T-cell (primary cell): ENCODE data around the gene NPDC1. TPM values are rescaled to one million over a fixed set of nuclear protein-coding genes. Genes with fewer than 3 reads are reported as not detected.

Experiments
- ATAC-seq, 4 experiments: fragments of 200-7000 bp in 3 of 4; fragments of 150-1000 bp in 1 of 4; cut with Tn5 transposase; replicated peaks in 1 of 4; 1 replicate in 3 of 4; 2 replicates in 1 of 4; pipeline ENCODE4 v1.10.0; 2021; ENCODE audit warnings: moderate library complexity in 3 of 4, mild to moderate bottlenecking in 2 of 4, moderate number of reproducible peaks in 1 of 4
- CTCF ChIA-PET, 2 donors: fragments of 300-600 bp; sonication (Branson Sonifier 250); formaldehyde crosslinking; loops; one replicate each; lab custom pipeline; 2022; ENCODE audit warnings: antibody characterized with exemption in 2 of 2; lab: Charles Lee
- POLR2A ChIA-PET, 2 donors: fragments of 300-600 bp; sonication (Branson Sonifier 250); formaldehyde crosslinking; loops; one replicate each; lab custom pipeline; 2022; ENCODE audit warnings: antibody characterized with exemption in 2 of 2; lab: Charles Lee
- DNase-seq, 35 experiments: peaks; one replicate each; pipeline versions ENCODE4 v3.0.0 to v3.0.0-alpha.2; 2013 to 2023
- H3K27ac ChIP-seq: one replicate; pipeline ENCODE4 v1.5.1; 2013; ENCODE audit warnings: low read length
- H3K27me3 ChIP-seq, 2 experiments: replicated peaks in 1 of 2; 1 replicate in 1 of 2; 2 replicates in 1 of 2; pipeline versions ENCODE4 v1.6.1 to v1.7.0; 2013; ENCODE audit warnings: low read length in 1 of 2, mixed read lengths in 1 of 2; ENCODE audit not compliant: control insufficient read depth in 2 of 2, insufficient read depth in 2 of 2; ENCODE audit errors: extremely low read depth in 1 of 2
- H3K36me3 ChIP-seq, 2 donors: 1 replicate in 1 of 2; 2 replicates in 1 of 2; pipeline versions ENCODE4 v1.6.1 to v1.7.0; 2013; ENCODE audit warnings: low read length in 1 of 2; ENCODE audit not compliant: control insufficient read depth in 2 of 2, insufficient read depth in 1 of 2; ENCODE audit errors: extremely low read depth in 1 of 2
- H3K4me1 ChIP-seq, 2 experiments: 1 replicate in 1 of 2; 2 replicates in 1 of 2; pipeline versions ENCODE4 v1.6.1 to v1.7.0; 2013; ENCODE audit warnings: low read length in 2 of 2, mixed read lengths in 1 of 2; ENCODE audit not compliant: insufficient read depth in 2 of 2, control insufficient read depth in 1 of 2; ENCODE audit errors: extremely low read depth in 1 of 2
- H3K4me3 ChIP-seq, 2 donors: 1 replicate in 1 of 2; 2 replicates in 1 of 2; pipeline versions ENCODE4 v1.5.1 to v1.7.0; 2013; ENCODE audit warnings: mild to moderate bottlenecking in 2 of 2, low read length in 1 of 2, moderate library complexity in 1 of 2; ENCODE audit not compliant: control insufficient read depth in 1 of 2; ENCODE audit errors: extremely low read depth in 1 of 2
- H3K9me3 ChIP-seq: 2 replicates; pipeline ENCODE4 v1.7.0; 2013
- H3K27ac Mint-ChIP-seq, 2 donors: one replicate each; pipeline ENCODE4 v1.8.0; 2020 to 2021; ENCODE audit warnings: mild to moderate bottlenecking in 2 of 2, mixed read lengths in 2 of 2
- H3K27me3 Mint-ChIP-seq, 2 donors: one replicate each; pipeline ENCODE4 v1.8.0; 2021 to 2022; ENCODE audit warnings: mixed read lengths in 2 of 2
- H3K36me3 Mint-ChIP-seq: one replicate; pipeline ENCODE4 v1.8.0; 2021; ENCODE audit warnings: mixed read lengths
- H3K4me1 Mint-ChIP-seq, 3 donors: one replicate each; pipeline ENCODE4 v1.8.0; 2020 to 2022; ENCODE audit warnings: mixed read lengths in 3 of 3, mild to moderate bottlenecking in 1 of 3
- H3K4me3 Mint-ChIP-seq, 3 donors: one replicate each; pipeline ENCODE4 v1.8.0; 2020 to 2022; ENCODE audit warnings: mild to moderate bottlenecking in 3 of 3, mixed read lengths in 3 of 3, moderate library complexity in 3 of 3
- H3K9me3 Mint-ChIP-seq, 3 donors: one replicate each; pipeline ENCODE4 v1.8.0; 2020 to 2022; ENCODE audit warnings: mixed read lengths in 3 of 3
- WGBS: methylation state at CpG from one replicate; pipeline ENCODE4 v1.1.5; 2013; ENCODE audit warnings: missing lambda C conversion rate; ENCODE audit not compliant: insufficient coverage; 5-methylcytosine and 5-hydroxymethylcytosine counted together
- total RNA-seq, 35 experiments: library from RNA in 6 of 35; stranded (reverse) in 6 of 35; fragments of 120-200 nt in 1 of 35; gene quantifications; one replicate each; pipeline versions ENCODE4 v1.2.1 to v1.2.4 and lab custom pipeline; 2013 to 2026

NPDC1 gene
- total RNA-seq, 5 donors from 2014 or later (not counting 1 experiment from before 2014, with no cell fraction given), result 32.4 to 76.7 (median 57.0) TPM

GRCh38 chr9:137020771-137021567 is 25.0 kb downstream of the NPDC1 start:
- ChIA-PET POLR2A (no interaction called here), CTCF (no interaction called here)
- Histone ChIP-seq H3K27ac (no peak overlapping the region), H3K36me3 (peaks cover 6 to 30% of the 10 kb centered on the region in 2 donors), H3K4me3 (no peak overlapping the region), H3K9me3 (no peaks in the 10 kb centered on the region), H3K27me3 (no peaks in the 10 kb centered on the region), H3K4me1 (peaks cover 0 to 26% of the 10 kb centered on the region in 2 experiments)
- no peaks in the 10 kb centered on the region for H3K27me3 Mint-ChIP-seq
- peaks cover 0 to 9% (median 3%) of the 10 kb centered on the region in 3 donors for H3K4me1 Mint-ChIP-seq
- no peak overlapping the region for H3K4me3 Mint-ChIP-seq
- H3K36me3 Mint-ChIP-seq, result peaks cover 6% of the 10 kb centered on the region
- H3K9me3 Mint-ChIP-seq, result no peaks in the 10 kb centered on the region
- 96% methylated on average over 29 of the region's 32 CpGs for WGBS
- no peak overlapping the region for H3K27ac Mint-ChIP-seq
- ATAC-seq (no peak), DNase-seq (no peak)

DNA sequence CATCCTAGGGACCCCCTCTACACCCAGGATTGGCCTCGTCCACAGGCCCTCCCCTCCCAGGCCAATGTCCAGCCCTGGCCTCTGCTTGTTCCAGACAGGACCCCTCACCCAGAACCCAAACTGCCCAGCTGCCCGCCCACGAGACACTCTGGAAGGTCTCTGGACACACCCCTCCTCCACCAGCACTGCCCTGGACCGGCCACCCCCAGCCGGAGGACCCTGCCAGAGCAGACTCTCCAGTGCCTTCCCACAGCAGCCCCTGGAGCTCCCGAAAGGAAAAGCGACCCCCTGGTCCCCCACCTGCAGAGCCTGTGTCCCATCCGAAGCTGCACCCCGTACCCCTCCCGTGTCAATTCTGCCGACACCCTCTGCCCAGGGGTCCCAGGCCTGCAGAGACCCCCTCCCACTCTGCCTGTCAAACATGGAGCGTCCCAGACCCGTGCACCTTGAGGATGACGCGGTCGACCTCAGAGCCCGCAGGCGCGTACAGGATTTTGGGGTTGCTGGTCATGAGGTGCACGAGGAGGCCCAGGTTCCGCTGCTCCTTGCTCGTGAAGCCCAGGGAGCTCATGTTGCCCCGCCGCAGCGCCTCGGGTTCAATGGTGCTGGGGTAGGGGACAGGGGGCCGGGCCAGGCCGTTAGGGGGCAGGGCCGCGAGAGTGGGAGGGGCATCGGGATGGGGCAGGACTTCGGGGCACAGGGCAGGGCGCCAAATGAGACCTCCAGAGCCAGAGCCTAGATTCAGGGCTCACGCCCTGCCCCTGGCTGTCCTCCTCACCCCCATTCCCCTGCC is 25.9 kb downstream of the NPDC1 start:
- DNase-seq (no peak), ATAC-seq (no peak)
- ChIA-PET POLR2A (interaction anchor here in 1 of 2 donors (0.7 kb wide), 1 partner anchor 11 kb away, joined by 3 read pairs; no protein-coding TSS in a partner anchor), CTCF (interaction anchor here in 1 of 2 donors (0.6 kb wide), 1 partner anchor 532 kb away, joined by 6 read pairs; no protein-coding TSS in a partner anchor)
- no peak overlapping the region for H3K4me3 ChIP-seq
- peaks cover 0 to 17% of the 10 kb centered on the region in 2 experiments for H3K4me1 ChIP-seq
- H3K27ac ChIP-seq, result no peak overlapping the region
- no peaks in the 10 kb centered on the region for H3K27me3 Mint-ChIP-seq
- no peaks in the 10 kb centered on the region for H3K9me3 ChIP-seq
- H3K36me3 ChIP-seq, result peaks cover 6 to 37% of the 10 kb centered on the region in 2 donors
- no peaks in the 10 kb centered on the region for H3K27me3 ChIP-seq
- peaks cover 8% of the 10 kb centered on the region for H3K36me3 Mint-ChIP-seq
- 96% methylated on average over 23 of the region's 34 CpGs for WGBS
- no peak overlapping the region for H3K4me3 Mint-ChIP-seq
- no peaks in the 10 kb centered on the region for H3K9me3 Mint-ChIP-seq
- no peak overlapping the region for H3K27ac Mint-ChIP-seq
- H3K4me1 Mint-ChIP-seq, result peaks cover 0 to 7% (median 0%) of the 10 kb centered on the region in 3 donors

DNA sequence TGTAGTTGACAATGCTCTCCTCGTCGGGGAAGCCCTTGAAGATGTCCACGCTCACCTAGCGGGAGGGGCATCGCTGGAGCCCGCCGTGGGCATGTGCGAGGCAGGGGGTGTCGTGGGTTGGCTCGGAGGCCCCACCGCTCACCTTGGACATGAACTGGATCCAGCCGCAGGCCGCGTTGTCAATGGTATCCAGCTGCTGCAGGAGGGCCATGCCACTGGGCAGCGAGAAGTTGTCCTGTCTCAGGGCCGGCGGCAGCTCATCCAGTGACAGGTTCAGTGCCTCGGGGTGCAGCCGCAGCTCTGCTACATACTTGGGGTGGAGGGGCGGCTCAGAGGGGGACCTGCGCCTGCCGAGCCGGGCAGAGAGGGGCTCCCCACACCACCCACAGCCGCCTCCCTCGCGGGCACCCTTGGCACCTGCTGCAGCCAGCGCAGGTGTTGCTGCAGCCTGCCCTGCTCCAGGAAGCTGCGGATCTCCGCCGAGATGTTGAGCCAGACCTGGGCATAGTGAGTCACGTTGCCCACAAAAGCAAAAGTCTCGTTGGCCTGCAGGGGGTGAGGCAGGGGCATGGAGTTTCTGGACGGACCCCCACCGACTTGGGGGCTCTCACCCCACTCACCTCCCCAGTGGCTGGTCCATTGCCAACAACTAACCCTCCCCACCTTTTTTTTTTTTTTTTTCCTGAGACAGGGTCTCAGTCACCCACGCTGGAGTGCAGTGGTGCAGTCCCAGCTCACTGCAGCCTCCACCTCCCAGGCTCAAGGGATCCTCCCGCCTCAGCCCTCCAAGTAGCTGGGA is 27.0 kb downstream of the NPDC1 start:
- no peak overlapping the region for H3K4me3 ChIP-seq
- peaks cover 6 to 48% of the 10 kb centered on the region in 2 donors for H3K36me3 ChIP-seq
- no peak overlapping the region for H3K27ac ChIP-seq
- H3K27me3 ChIP-seq, result no peaks in the 10 kb centered on the region
- no peaks in the 10 kb centered on the region for H3K9me3 ChIP-seq
- ATAC-seq (no peak), DNase-seq (no peak)
- Mint-ChIP-seq H3K36me3 (peaks cover 8% of the 10 kb centered on the region), H3K4me3 (no peak overlapping the region), H3K9me3 (no peaks in the 10 kb centered on the region), H3K27ac (no peak overlapping the region), H3K4me1 (peaks cover 0 to 4% (median 0%) of the 10 kb centered on the region in 3 donors), H3K27me3 (no peaks in the 10 kb centered on the region)
- WGBS, result 94% methylated on average over 21 of the region's 36 CpGs
- peaks cover 0 to 9% of the 10 kb centered on the region in 2 experiments for H3K4me1 ChIP-seq
- ChIA-PET CTCF (no interaction called here), POLR2A (interaction anchor here in 1 of 2 donors (0.7 kb wide), 1 partner anchor 12 kb away, joined by 3 read pairs; no protein-coding TSS in a partner anchor)

DNA sequence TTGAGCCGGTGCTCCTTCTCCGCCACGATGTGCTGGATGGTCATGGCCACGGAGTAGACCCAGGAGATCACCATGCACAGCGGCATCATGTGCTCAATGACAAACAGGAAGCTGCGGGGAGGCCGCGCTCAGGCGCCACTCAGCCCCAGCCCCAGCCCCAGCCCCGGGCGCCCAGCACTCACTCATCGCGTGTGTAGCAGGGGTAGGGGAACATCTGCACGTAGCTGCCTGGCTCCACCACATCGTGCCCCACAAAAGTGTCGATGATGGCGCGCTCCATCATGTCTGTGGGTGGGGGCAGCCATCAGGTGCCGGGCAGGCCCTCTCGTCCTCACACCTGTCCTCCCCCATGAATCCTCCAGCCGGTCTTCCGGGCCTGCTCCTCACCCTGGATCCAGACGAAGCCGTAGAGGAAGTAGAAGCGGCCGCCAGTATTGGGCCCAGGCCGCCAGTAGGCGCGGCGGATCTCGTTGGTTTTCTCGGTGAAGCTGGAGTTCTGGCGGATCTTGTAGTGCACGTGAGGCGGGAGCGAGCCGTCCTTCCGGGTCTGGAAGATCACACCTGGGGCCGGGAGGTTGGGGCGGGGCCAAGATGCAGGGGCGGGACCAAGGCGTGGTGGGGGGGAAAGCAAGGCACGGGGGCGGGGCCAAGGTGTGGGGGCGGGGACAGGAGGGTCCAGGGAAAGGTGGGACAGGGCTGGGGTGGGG is 28.0 kb downstream of the NPDC1 start:
- ATAC-seq (no peak), DNase-seq (no peak)
- H3K4me3 Mint-ChIP-seq, result no peak overlapping the region

GRCh38 chr9:137017071-137017470 is 28.9 kb downstream of the NPDC1 start:
- Mint-ChIP-seq H3K4me1 (peaks cover 0 to under 1% (median 0%) of the 10 kb centered on the region in 3 donors), H3K9me3 (no peaks in the 10 kb centered on the region), H3K27me3 (no peaks in the 10 kb centered on the region), H3K27ac (no peak overlapping the region), H3K36me3 (peaks cover 11% of the 10 kb centered on the region), H3K4me3 (no peak overlapping the region)
- Histone ChIP-seq H3K4me3 (no peak overlapping the region), H3K27ac (no peak overlapping the region), H3K9me3 (no peaks in the 10 kb centered on the region), H3K27me3 (no peaks in the 10 kb centered on the region), H3K4me1 (peaks cover 0 to 9% of the 10 kb centered on the region in 2 experiments), H3K36me3 (peaks cover 6 to 52% of the 10 kb centered on the region in 2 donors)
- ChIA-PET CTCF (no interaction called here), POLR2A (no interaction called here)
- ATAC-seq, result no peak
- WGBS, result 97% methylated on average over 28 of the region's 28 CpGs
- DNase-seq, result no peak

More for the DNA sequence above, 28.0 kb downstream of the NPDC1 start:
- peaks cover 0 to 2% (median 0%) of the 10 kb centered on the region in 3 donors for H3K4me1 Mint-ChIP-seq
- Histone ChIP-seq H3K4me1 (peaks cover 0 to 9% of the 10 kb centered on the region in 2 experiments), H3K27me3 (no peaks in the 10 kb centered on the region), H3K27ac (no peak overlapping the region), H3K4me3 (no peak overlapping the region), H3K9me3 (no peaks in the 10 kb centered on the region), H3K36me3 (peaks cover 6 to 48% of the 10 kb centered on the region in 2 donors)
- WGBS, result 94% methylated on average over 33 of the region's 45 CpGs
- H3K9me3 Mint-ChIP-seq, result no peaks in the 10 kb centered on the region
- ChIA-PET POLR2A (no interaction called here), CTCF (no interaction called here)
- H3K27ac Mint-ChIP-seq, result no peak overlapping the region
- no peaks in the 10 kb centered on the region for H3K27me3 Mint-ChIP-seq
- H3K36me3 Mint-ChIP-seq, result peaks cover 8% of the 10 kb centered on the region
